HG03159 (cell line): ENCODE measurements around the gene LHX1.

Experiments
- ATAC-seq: cut with Tn5 transposase; IDR thresholded peaks from one replicate; pipeline ENCODE4 v1.9.1; 2021; ENCODE audit warnings: mild to moderate bottlenecking, moderate library complexity; ENCODE audit not compliant: unreplicated experiment

Gene LHX1

DNA sequence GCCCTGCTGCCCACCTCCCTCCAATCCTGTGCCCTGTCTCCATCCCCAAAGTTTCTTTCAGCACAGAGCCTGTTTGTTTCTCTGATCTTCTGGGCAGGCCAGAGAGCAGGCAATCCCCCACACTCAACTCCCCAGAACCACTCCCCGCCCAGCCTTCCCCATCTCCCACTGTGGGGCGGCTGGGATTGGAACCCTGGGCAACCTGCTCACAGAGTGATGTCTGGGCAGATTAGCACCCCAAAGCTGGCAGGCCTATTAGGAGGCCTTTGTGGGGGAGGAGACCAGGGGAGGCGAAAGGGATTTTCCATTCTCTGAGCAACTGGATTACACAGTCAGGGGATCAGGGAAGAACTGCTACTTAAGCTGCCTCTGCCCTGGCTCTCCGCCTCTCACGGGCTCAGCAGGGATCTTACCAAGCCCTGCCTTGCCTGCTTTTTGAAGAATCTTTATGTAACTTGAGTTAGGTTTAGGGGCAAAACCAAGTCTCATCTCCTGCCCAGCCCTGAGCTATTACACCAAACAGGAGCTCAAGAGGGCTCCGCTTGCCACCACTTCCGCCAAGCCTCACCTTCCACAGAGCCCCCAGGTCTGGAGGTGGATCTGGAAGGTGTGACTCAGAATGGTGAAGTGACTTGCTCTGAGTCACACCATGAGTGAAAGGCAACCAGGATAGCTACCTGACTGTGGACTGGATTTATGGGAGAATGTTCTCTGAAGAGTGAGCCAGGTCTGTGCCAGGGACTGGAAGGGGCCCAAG is 16.0 kb upstream of the LHX1 start:
- ATAC-seq, result no peak

- ATAC-seq, result no peak
Measured at GRCh38 chr17:36922175-36922574, 15.1 kb upstream of the LHX1 start.

- no peak for ATAC-seq
Measured at GRCh38 chr17:36923814-36924221, 13.5 kb upstream of the LHX1 start.

DNA sequence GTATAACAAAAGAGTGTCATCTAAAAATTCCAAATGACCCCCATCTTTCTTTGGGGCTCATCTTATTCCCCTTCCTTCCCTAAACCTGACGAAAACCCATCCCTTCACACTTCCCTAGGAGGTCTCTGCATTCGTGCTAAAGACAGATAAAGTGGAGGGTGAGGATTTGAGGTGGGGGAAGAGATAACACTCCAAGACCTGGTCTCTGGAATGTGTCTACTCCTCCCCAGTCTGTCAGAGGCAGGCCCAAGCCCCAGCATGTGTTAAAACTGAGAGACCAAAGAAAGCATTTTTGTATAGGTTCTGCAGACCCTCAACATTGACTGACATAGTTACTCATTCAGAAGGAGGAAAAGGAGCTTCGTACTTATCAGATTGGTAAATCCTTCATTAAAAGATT is 11.0 kb upstream of the LHX1 start:
- ATAC-seq, result no peak

- ATAC-seq, result no peak
Measured at GRCh38 chr17:36926701-36927100, 10.6 kb upstream of the LHX1 start.

DNA sequence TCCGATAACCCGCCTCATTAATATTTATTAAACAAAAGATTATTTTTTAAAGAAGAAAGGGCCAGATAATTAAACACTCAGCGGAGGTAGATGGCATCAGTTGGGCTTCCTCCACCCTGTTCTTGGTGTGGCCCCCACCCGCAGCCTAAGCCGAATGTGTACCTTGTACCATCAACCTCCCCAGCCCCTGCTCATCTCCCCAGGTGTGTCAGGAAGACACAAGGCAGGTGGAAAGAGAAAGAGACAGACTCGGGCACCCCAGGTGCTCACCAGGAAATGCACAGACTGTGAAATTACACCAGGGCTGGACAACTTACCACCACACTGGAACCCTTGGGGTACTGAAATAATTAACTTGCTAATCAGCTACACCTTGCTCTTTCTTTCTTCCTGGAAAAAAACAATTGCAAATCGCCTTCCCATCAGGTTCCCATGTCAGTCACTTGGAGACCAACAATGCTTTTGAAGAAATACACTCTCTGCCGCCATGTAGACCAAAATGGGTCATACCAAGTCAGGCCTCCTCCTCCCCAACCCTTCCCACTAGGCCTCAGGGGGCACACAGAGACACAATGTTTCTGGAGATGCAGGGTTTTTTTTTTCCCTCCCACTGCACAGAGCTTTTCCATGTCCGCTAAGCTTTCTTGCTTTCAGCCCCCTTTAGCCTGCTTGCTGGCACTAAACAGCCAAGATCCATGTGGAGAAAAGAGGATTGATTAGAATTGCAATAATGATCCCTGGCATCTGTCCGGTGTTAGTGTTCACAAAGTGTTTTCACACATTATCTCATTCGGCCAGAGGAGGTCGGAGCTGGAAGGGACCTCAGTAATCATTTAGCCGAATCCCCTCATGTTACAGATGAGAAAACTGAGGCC is 8.6 kb upstream of the LHX1 start:
- no peak for ATAC-seq

DNA sequence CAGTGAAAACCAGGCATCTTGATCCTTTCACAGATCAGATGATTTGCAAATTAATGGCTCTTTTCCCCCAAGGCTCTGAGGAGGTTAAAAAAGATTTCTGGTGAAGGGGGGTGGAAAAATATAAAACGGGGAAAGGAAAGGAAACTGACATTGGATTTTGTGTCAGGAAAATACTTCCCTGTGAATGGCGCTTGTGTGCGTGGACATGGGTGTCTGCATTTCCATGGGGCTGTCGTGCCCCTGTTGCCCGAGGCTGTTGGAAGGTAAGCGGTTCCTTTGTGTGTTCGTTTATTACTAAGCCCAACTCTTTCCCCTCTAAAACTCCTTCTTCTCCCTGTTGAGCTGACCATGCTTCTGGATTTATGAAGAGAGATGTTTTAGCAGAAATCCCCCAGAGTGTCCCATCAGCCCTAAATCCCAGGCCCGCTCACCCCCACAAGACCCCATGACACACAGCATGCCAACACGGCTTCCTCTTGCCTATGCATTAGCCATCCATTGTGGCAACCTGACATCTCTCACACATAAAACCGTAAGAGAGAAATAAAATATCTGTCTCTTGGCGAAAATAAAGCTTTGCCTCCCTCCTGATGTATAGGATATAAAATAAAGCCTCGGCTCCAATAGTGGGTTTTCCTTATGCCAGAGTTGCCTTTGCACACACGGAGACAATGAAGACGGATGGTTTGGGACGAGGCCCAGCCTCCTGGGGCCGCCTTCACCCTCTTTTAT is 7.3 kb upstream of the LHX1 start:
- ATAC-seq, result no peak

DNA sequence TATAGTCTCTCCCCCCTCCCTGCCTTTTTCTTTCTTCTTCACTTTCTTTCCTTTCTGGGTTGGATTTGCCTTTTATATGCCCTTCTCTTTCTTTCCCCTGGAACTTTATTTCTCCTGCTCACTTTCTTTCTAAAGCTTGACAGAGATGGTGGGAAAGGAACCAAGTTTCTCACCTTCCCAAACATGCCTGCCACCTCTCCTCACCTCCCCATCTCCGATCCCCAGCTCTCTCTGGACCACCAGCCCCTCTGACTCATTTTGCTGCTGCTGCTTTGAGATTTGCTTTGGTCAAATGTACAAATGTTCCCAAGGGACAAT is 6.7 kb upstream of the LHX1 start:
- no peak for ATAC-seq

DNA sequence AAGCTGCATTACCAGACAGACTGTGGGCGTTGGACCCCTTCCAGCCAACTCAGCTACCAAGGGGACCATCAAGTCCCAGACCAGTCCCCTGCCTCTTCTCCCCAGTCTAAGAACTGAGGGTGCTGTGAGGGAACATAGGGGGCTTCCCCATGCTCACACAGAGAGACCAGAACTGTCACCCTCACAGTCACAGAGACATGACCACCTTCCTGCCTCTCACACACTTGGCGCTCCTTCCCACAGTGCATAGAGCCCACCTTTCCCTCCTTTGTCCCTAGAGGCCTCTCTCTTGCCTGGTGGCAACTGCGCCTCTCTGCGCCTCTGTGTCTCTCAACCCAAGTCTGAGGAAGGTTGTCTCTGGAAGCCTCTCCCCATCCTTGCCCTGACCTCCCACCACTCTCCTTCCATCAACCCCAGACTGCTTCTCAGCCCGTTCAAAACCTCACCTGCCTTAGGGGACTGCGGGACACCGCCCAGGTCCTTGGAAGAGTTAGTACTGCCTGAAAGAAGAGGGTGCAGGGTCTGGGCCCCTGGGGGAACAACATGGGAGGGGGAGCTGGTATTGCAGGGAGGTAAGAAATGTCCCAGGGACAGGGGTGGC is 6.1 kb upstream of the LHX1 start:
- ATAC-seq, result no peak

DNA sequence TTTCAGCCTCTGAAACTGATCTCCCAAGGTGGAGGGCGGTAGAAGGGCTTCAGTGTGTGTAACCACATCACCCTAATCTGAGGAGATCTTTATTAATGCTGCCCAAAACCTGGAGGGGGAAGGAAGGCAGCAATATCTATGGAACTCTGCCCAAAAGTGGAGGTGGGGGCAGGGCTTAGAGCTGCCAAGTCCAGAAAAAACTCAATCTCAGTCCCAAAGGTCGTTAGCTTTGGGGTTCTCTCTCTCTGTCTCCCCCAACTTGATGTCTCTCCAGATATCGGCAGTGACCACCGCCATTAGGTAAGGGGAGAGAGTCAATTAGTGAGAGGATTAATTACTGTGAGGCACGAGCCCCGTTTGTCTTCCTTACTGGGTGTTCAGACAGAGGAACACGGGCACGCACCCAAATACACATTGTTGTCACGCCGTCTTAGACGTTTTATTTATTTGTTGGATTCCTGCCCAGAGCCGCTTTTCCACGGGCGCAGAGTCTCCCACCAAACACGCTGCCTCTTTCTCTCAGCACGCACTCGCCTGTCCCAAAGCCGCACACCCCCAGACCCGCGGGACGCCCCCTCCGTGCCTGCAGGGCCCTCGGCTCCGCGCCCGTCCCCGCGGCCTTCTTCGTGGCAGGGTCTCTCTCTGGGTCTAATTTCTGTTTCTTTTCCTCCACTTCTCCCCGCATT is 5.4 kb upstream of the LHX1 start:
- no peak for ATAC-seq

GRCh38 chr17:36932383-36932693 is 4.9 kb upstream of the LHX1 start:
- ATAC-seq, result no peak

DNA sequence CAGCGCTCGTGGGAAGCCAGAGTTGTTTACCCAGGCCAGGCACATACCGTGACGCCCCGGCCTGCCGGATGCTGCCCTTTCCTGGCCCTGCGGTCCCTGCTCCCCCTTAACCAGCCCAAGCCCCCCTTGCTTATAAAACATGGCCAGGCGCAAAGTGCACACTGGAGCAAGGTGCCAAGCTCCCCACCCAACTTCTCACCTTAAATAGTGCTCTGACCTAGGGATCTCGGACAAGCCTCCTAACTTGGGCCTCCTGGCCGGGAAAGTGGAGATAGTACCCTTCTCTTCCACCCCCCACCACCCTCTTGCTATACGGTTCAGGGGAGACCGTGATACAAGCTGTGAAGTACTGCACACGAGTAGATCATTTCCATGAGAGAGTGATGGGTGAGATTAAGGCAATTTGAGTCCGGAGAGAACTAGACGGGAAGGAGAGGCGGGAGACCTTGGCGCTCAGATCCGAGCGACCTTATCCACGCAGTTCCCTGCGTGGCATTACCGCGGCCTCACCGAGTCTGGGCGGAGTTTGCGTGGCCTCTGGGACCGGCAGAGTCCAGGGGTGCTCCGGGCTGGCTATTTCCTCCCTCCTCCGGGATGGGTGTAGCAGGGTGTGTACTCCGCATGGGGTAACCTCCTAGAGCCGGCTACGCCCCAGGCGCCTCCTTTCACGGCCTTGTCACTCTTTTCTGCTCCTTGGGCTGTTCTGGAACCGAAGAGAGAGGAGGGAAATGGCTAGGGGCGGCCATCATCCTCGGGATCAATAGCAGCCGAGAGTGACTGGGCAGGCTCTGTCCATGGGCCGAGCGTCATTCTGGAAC is 4.4 kb upstream of the LHX1 start:
- no peak for ATAC-seq

DNA sequence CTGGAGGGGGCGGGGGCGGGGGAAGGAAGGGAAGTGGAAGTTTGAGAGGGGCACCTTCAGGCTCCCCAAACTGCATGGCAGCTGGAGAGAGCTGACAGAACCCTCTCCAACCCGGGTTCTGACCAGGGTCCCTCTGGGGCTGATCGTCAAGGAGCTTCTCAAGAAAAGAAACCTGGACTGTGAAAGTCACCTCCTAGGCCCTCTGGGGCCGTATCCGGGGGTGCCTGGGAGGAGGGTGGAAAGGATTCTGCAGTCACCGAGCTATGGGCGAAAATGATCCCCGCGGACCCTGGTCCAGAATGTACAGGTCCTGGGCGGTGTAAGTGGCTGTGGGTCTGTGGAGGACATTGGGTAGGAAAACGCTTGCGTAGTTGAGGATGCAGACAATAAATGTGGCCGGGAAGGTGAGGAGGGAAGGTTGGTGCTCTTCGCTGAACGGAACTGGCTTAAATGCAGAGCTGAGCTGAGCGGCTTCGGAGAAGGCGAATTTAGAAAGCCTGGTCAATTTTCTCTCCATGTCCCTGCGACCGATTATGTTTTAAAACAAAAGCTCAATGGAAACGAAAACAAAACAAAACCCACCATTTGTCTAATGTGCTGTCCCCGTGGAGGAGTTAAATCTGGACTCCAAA is 3.6 kb upstream of the LHX1 start:
- no peak for ATAC-seq

GRCh38 chr17:36934144-36934691 is 3.1 kb upstream of the LHX1 start:
- no peak for ATAC-seq

DNA sequence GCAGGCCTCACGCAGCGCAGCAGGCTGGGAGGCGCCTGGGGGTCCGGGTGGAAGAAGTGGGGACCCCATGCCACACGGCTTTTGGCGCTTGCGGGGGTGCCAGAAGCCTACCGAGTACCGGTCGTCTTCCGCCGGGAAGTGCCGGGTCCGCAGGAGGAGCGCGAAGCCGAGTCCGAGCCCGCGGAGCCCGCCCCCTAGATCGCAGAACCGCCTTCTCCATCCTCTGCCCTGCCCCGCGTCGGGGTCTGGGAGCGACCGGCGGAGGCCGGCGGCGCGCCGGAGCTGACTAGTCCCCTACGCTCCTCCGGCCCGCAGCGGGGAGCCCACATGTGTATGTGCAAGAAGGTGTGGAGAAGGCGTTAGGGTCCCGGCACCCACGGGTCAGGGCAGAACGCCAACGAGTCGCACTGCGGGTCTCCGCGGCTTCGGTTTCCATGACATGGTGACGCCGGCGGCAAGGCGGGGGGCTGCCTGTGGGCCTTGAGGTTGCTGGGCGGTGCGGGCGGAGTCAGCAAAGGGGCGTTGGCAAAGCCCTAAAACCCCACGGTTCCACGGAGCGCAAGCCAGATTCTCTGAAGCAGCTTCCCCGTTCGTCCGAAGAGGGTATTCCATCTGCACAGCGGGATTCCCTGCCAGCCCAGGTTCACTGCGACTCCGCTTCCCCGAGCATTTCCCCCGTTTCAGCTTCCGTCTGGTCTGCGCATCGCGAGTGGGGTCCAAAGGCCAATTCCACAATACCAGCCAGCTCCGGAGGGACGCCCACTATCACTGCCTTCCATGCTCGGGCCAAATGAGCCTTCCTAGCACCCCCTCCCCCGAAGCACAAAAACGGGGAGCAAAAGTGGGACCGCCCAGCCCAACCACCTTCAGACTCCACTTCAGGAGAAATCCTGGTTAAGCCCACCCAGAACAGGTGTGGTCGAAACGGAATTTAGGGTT is 2.3 kb upstream of the LHX1 start:
- ATAC-seq, result no peak

- ATAC-seq, result no peak
Measured at GRCh38 chr17:36935671-36936454, 1.4 kb upstream of the LHX1 start.

DNA sequence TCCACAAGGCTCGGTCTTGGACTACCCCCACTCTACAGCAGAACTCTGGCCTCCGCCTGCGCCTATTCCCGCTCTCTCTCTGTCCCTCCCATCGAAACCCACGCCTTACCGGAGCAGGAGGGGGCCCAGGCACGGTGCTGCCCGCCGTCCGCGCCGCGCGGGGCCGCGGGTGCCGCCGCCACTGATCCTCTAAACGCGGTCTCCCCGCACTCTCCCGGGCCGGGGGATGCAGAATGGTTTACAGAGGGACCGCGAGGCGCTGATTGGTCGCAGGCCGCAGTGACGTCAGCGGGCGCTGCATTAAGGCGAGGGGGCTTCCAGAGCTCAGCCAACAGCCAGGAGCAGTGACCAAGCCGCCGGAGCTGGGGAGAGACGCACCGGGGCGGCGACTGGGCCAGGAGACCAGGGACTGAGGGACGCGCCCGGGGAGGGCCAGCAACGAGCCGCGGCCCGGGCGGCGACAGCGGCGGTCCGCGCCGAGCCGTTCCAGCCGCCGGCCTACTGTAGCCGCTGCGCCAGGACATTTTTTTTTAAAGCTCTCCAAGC is 747 bp upstream of the LHX1 start:
- ATAC-seq, result no peak
